RWPE2 (cell line): ENCODE results near the gene SCYGR1.
A peak's percentile ranks its signal among the peaks of the same experiment; 100 is the strongest.
"Not testable (repeated sequence)": the region's sequence is repeated elsewhere in the genome, so short reads cannot be mapped to it uniquely, and the experiment has no call there.

Source experiments
- ATAC-seq: fragments of 200-7000 bp; cut with Tn5 transposase; 3 replicates; pipeline ENCODE4 v1.9.1; 2021; ENCODE audit warnings: low read depth
- DNase-seq: peaks from one replicate; pipeline ENCODE4 v3.0.0-alpha.2; 2020; ENCODE audit warnings: low spot score
- H3K27ac ChIP-seq: fragments of 450-650 bp; 2 replicates; pipeline ENCODE4 v1.5.1; 2017; ENCODE audit warnings: mild to moderate bottlenecking; ENCODE audit not compliant: poor library complexity, severe bottlenecking
- H3K27me3 ChIP-seq: fragments of 250-450 bp; sonication (Bioruptor Pico); 2 replicates; pipeline ENCODE4 v1.5.1; 2021; ENCODE audit warnings: mild to moderate bottlenecking, moderate library complexity; ENCODE audit not compliant: insufficient read depth, poor library complexity, severe bottlenecking
- H3K36me3 ChIP-seq: fragments of 250-450 bp; sonication (Bioruptor Pico); 2 replicates; pipeline ENCODE4 v1.5.1; 2020; ENCODE audit warnings: low read depth, mild to moderate bottlenecking, moderate library complexity
- H3K4me1 ChIP-seq: fragments of 250-450 bp; sonication (Bioruptor Pico); 2 replicates; pipeline ENCODE4 v1.5.1; 2021; ENCODE audit warnings: mild to moderate bottlenecking, moderate library complexity; ENCODE audit not compliant: insufficient read depth, poor library complexity, severe bottlenecking
- H3K4me3 ChIP-seq: fragments of 250-450 bp; sonication (Bioruptor Pico); 2 replicates; pipeline ENCODE4 v1.5.1; 2021; ENCODE audit warnings: mild to moderate bottlenecking, moderate library complexity; ENCODE audit not compliant: severe bottlenecking
- H3K9me3 ChIP-seq: fragments of 250-450 bp; sonication (Bioruptor Pico); 2 replicates; pipeline ENCODE4 v1.5.1; 2021; ENCODE audit warnings: mild to moderate bottlenecking, moderate library complexity; ENCODE audit not compliant: severe bottlenecking
- CTCF ChIP-seq: fragments of 450-650 bp; IDR thresholded peaks from one replicate; pipeline ENCODE4 v1.5.1; 2017; ENCODE audit warnings: mild to moderate bottlenecking, moderate library complexity; ENCODE audit not compliant: poor library complexity, severe bottlenecking

The SCYGR1 gene

GRCh38 chr2:227387583-227387982 lies at the start of gene SCYGR1:
TSS of gene SCYGR1 (minus strand) at chr2:227387949. CDS start at chr2:227387949, 0 bp downstream.
- not testable (repeated sequence) for H3K4me3 ChIP-seq, H3K36me3 ChIP-seq, H3K27me3 ChIP-seq, DNase-seq, H3K9me3 ChIP-seq, ATAC-seq
- Histone ChIP-seq H3K4me1 (peaks cover 24% of the 10 kb centered on the region), H3K27ac (peak within 1 kb of the TSS; percentile 52)

GRCh38 chr2:227436436-227437174 lies 48.9 kb upstream of the SCYGR1 start:
- Histone ChIP-seq H3K27me3 (no peaks in the 10 kb centered on the region), H3K4me3 (no peak overlapping the region), H3K36me3 (no peaks in the 10 kb centered on the region), H3K9me3 (peaks cover 5% of the 10 kb centered on the region), H3K27ac (no peak overlapping the region), H3K4me1 (no peaks in the 10 kb centered on the region)
- DNase-seq (no peak), ATAC-seq (no peak)
- no peak for TF ChIP-seq CTCF

GRCh38 chr2:227433171-227433570 lies 45.4 kb upstream of the SCYGR1 start:
- no peak overlapping the region for H3K4me3 ChIP-seq
- H3K36me3 ChIP-seq, result no peaks in the 10 kb centered on the region
- TF ChIP-seq CTCF, result no peak
- peaks cover 5% of the 10 kb centered on the region for H3K9me3 ChIP-seq
- H3K27ac ChIP-seq, result no peak overlapping the region
- DNase-seq (no peak), ATAC-seq (no peak)
- no peaks in the 10 kb centered on the region for H3K4me1 ChIP-seq
- no peaks in the 10 kb centered on the region for H3K27me3 ChIP-seq

GRCh38 chr2:227430639-227431038 lies 42.9 kb upstream of the SCYGR1 start:
- Histone ChIP-seq H3K27me3 (no peaks in the 10 kb centered on the region), H3K27ac (no peak overlapping the region), H3K4me1 (no peaks in the 10 kb centered on the region), H3K36me3 (no peaks in the 10 kb centered on the region), H3K9me3 (peaks cover 5% of the 10 kb centered on the region), H3K4me3 (no peak overlapping the region)
- no peak for TF ChIP-seq CTCF
- ATAC-seq (no peak), DNase-seq (no peak)

GRCh38 chr2:227428731-227429285 lies 41.1 kb upstream of the SCYGR1 start:
- H3K27me3 ChIP-seq, result no peaks in the 10 kb centered on the region
- no peaks in the 10 kb centered on the region for H3K36me3 ChIP-seq
- ATAC-seq (no peak), DNase-seq (no peak)
- no peak overlapping the region for H3K4me3 ChIP-seq
- H3K9me3 ChIP-seq, result peaks cover 5% of the 10 kb centered on the region
- no peak overlapping the region for H3K27ac ChIP-seq
- no peaks in the 10 kb centered on the region for H3K4me1 ChIP-seq
- TF ChIP-seq CTCF, result no peak
